ENCODE results near the gene INSYN2A.
A peak's percentile ranks its signal among the peaks of the same experiment; 100 is the strongest.

INSYN2A gene

GRCh38 chr10:127151981-127152699 is 44.3 kb downstream of the INSYN2A start:
- no peak for DNase-seq (ENCODE audit: low spot score)

- no peak for DNase-seq (ENCODE audit: low spot score)
Measured at GRCh38 chr10:127151541-127151940, 44.9 kb downstream of the INSYN2A start.

- peak; percentile 34 for DNase-seq (ENCODE audit: low spot score)
Measured at GRCh38 chr10:127150136-127150535, 46.3 kb downstream of the INSYN2A start.

- DNase-seq (ENCODE audit: low spot score), result no peak
Measured at GRCh38 chr10:127149501-127150081, 46.8 kb downstream of the INSYN2A start.

- no peak for DNase-seq (ENCODE audit: low spot score)
Measured at GRCh38 chr10:127148933-127149220, 47.5 kb downstream of the INSYN2A start.

- no peak for DNase-seq (ENCODE audit: low spot score)
Measured at GRCh38 chr10:127148066-127148932, 48.1 kb downstream of the INSYN2A start.

- no peak for DNase-seq (ENCODE audit: low spot score)
Measured at GRCh38 chr10:127146661-127147060, 49.7 kb downstream of the INSYN2A start.
